ENCODE measurements around the gene RSPRY1.
A peak's percentile ranks its signal among the peaks of the same experiment; 100 is the strongest.

Gene RSPRY1

GRCh38 chr16:57203451-57203850, 17.3 kb downstream of the RSPRY1 start:
- Histone ChIP-seq H3K4me1 (ENCODE audit: control insufficient read depth, insufficient read depth, low read length) (no peaks in the 10 kb centered on the region), H3K9ac (ENCODE audit: low read length) (no peak overlapping the region), H3K27me3 (replicated peaks; ENCODE audit: control insufficient read depth, insufficient read depth, low read length) (no peaks in the 10 kb centered on the region), H3K4me3 (ENCODE audit: low read length) (no peak overlapping the region), H3K9me3 (ENCODE audit: control insufficient read depth, low read length) (no peaks in the 10 kb centered on the region), H3K36me3 (ENCODE audit: control insufficient read depth, insufficient read depth, low read length, severe bottlenecking) (peaks cover 38% of the 10 kb centered on the region)
- DNase-seq (ENCODE audit: low read depth): no peak

GRCh38 chr16:57204675-57205074, 18.5 kb downstream of the RSPRY1 start:
- Histone ChIP-seq H3K4me3 (ENCODE audit: low read length) (no peak overlapping the region), H3K36me3 (ENCODE audit: control insufficient read depth, insufficient read depth, low read length, severe bottlenecking) (peaks cover 50% of the 10 kb centered on the region), H3K27me3 (replicated peaks; ENCODE audit: control insufficient read depth, insufficient read depth, low read length) (no peaks in the 10 kb centered on the region), H3K4me1 (ENCODE audit: control insufficient read depth, insufficient read depth, low read length) (no peaks in the 10 kb centered on the region), H3K9me3 (ENCODE audit: control insufficient read depth, low read length) (no peaks in the 10 kb centered on the region), H3K9ac (ENCODE audit: low read length) (no peak overlapping the region)
- DNase-seq (ENCODE audit: low read depth): no peak

GRCh38 chr16:57208926-57209325, 22.8 kb downstream of the RSPRY1 start:
- H3K9me3 ChIP-seq (ENCODE audit: control insufficient read depth, low read length): no peaks in the 10 kb centered on the region
- no peak overlapping the region for H3K9ac ChIP-seq (ENCODE audit: low read length)
- DNase-seq (ENCODE audit: low read depth): no peak
- no peaks in the 10 kb centered on the region for H3K4me1 ChIP-seq (ENCODE audit: control insufficient read depth, insufficient read depth, low read length)
- no peaks in the 10 kb centered on the region for H3K27me3 ChIP-seq (replicated peaks; ENCODE audit: control insufficient read depth, insufficient read depth, low read length)
- no peak overlapping the region for H3K4me3 ChIP-seq (ENCODE audit: low read length)
- peaks cover 86% of the 10 kb centered on the region for H3K36me3 ChIP-seq (ENCODE audit: control insufficient read depth, insufficient read depth, low read length, severe bottlenecking)

GRCh38 chr16:57209780-57210179, 23.7 kb downstream of the RSPRY1 start:
- H3K9me3 ChIP-seq (ENCODE audit: control insufficient read depth, low read length): peaks cover 4% of the 10 kb centered on the region
- peaks cover 91% of the 10 kb centered on the region for H3K36me3 ChIP-seq (ENCODE audit: control insufficient read depth, insufficient read depth, low read length, severe bottlenecking)
- no peak overlapping the region for H3K9ac ChIP-seq (ENCODE audit: low read length)
- H3K4me3 ChIP-seq (ENCODE audit: low read length): no peak overlapping the region
- H3K4me1 ChIP-seq (ENCODE audit: control insufficient read depth, insufficient read depth, low read length): no peaks in the 10 kb centered on the region
- no peaks in the 10 kb centered on the region for H3K27me3 ChIP-seq (replicated peaks; ENCODE audit: control insufficient read depth, insufficient read depth, low read length)
- no peak for DNase-seq (ENCODE audit: low read depth)

- no peaks in the 10 kb centered on the region for H3K4me1 ChIP-seq (ENCODE audit: control insufficient read depth, insufficient read depth, low read length)
- H3K27me3 ChIP-seq (replicated peaks; ENCODE audit: control insufficient read depth, insufficient read depth, low read length): no peaks in the 10 kb centered on the region
- H3K36me3 ChIP-seq (ENCODE audit: control insufficient read depth, insufficient read depth, low read length, severe bottlenecking): peaks cover 94% of the 10 kb centered on the region
- no peak for DNase-seq (ENCODE audit: low read depth)
- no peak overlapping the region for H3K9ac ChIP-seq (ENCODE audit: low read length)
- peaks cover 41% of the 10 kb centered on the region for H3K9me3 ChIP-seq (ENCODE audit: control insufficient read depth, low read length)
- H3K4me3 ChIP-seq (ENCODE audit: low read length): no peak overlapping the region
These were observed 27.3 kb downstream of the RSPRY1 start for GRCh38 chr16:57213462-57213861.

GRCh38 chr16:57216968-57217367, 30.8 kb downstream of the RSPRY1 start:
- Histone ChIP-seq H3K4me1 (ENCODE audit: control insufficient read depth, insufficient read depth, low read length) (no peaks in the 10 kb centered on the region), H3K4me3 (ENCODE audit: low read length) (peak overlapping the region; percentile 45), H3K27me3 (replicated peaks; ENCODE audit: control insufficient read depth, insufficient read depth, low read length) (no peaks in the 10 kb centered on the region), H3K9me3 (ENCODE audit: control insufficient read depth, low read length) (peaks cover 56% of the 10 kb centered on the region), H3K36me3 (ENCODE audit: control insufficient read depth, insufficient read depth, low read length, severe bottlenecking) (peaks cover 96% of the 10 kb centered on the region), H3K9ac (ENCODE audit: low read length) (no peak overlapping the region)
- no peak for DNase-seq (ENCODE audit: low read depth)

- H3K9me3 ChIP-seq (ENCODE audit: control insufficient read depth, low read length): peaks cover 19% of the 10 kb centered on the region
- peaks cover 86% of the 10 kb centered on the region for H3K36me3 ChIP-seq (ENCODE audit: control insufficient read depth, insufficient read depth, low read length, severe bottlenecking)
- no peak overlapping the region for H3K4me3 ChIP-seq (ENCODE audit: low read length)
- no peaks in the 10 kb centered on the region for H3K4me1 ChIP-seq (ENCODE audit: control insufficient read depth, insufficient read depth, low read length)
- H3K27me3 ChIP-seq (replicated peaks; ENCODE audit: control insufficient read depth, insufficient read depth, low read length): no peaks in the 10 kb centered on the region
- no peak overlapping the region for H3K9ac ChIP-seq (ENCODE audit: low read length)
- no peak for DNase-seq (ENCODE audit: low read depth)
These were observed 36.9 kb downstream of the RSPRY1 start for GRCh38 chr16:57223057-57223456.

GRCh38 chr16:57224651-57225335, 38.7 kb downstream of the RSPRY1 start:
- no peaks in the 10 kb centered on the region for H3K4me1 ChIP-seq (ENCODE audit: control insufficient read depth, insufficient read depth, low read length)
- no peak overlapping the region for H3K4me3 ChIP-seq (ENCODE audit: low read length)
- H3K36me3 ChIP-seq (ENCODE audit: control insufficient read depth, insufficient read depth, low read length, severe bottlenecking): peaks cover 84% of the 10 kb centered on the region
- no peak for DNase-seq (ENCODE audit: low read depth)
- H3K9me3 ChIP-seq (ENCODE audit: control insufficient read depth, low read length): peaks cover 4% of the 10 kb centered on the region
- no peaks in the 10 kb centered on the region for H3K27me3 ChIP-seq (replicated peaks; ENCODE audit: control insufficient read depth, insufficient read depth, low read length)
- H3K9ac ChIP-seq (ENCODE audit: low read length): no peak overlapping the region

- H3K9me3 ChIP-seq (ENCODE audit: control insufficient read depth, low read length): no peaks in the 10 kb centered on the region
- H3K4me3 ChIP-seq (ENCODE audit: low read length): no peak overlapping the region
- H3K4me1 ChIP-seq (ENCODE audit: control insufficient read depth, insufficient read depth, low read length): no peaks in the 10 kb centered on the region
- H3K27me3 ChIP-seq (replicated peaks; ENCODE audit: control insufficient read depth, insufficient read depth, low read length): no peaks in the 10 kb centered on the region
- H3K36me3 ChIP-seq (ENCODE audit: control insufficient read depth, insufficient read depth, low read length, severe bottlenecking): peaks cover 84% of the 10 kb centered on the region
- no peak overlapping the region for H3K9ac ChIP-seq (ENCODE audit: low read length)
- no peak for DNase-seq (ENCODE audit: low read depth)
These were observed 39.8 kb downstream of the RSPRY1 start for GRCh38 chr16:57225978-57226377.

GRCh38 chr16:57226701-57227621, 40.8 kb downstream of the RSPRY1 start:
- Histone ChIP-seq H3K27me3 (replicated peaks; ENCODE audit: control insufficient read depth, insufficient read depth, low read length) (no peaks in the 10 kb centered on the region), H3K9ac (ENCODE audit: low read length) (no peak overlapping the region), H3K36me3 (ENCODE audit: control insufficient read depth, insufficient read depth, low read length, severe bottlenecking) (peaks cover 84% of the 10 kb centered on the region), H3K4me3 (ENCODE audit: low read length) (no peak overlapping the region), H3K4me1 (ENCODE audit: control insufficient read depth, insufficient read depth, low read length) (peaks cover 5% of the 10 kb centered on the region), H3K9me3 (ENCODE audit: control insufficient read depth, low read length) (no peaks in the 10 kb centered on the region)
- no peak for DNase-seq (ENCODE audit: low read depth)

- Histone ChIP-seq H3K36me3 (ENCODE audit: control insufficient read depth, insufficient read depth, low read length, severe bottlenecking) (peaks cover 88% of the 10 kb centered on the region), H3K4me1 (ENCODE audit: control insufficient read depth, insufficient read depth, low read length) (peaks cover 14% of the 10 kb centered on the region), H3K9me3 (ENCODE audit: control insufficient read depth, low read length) (no peaks in the 10 kb centered on the region), H3K27me3 (replicated peaks; ENCODE audit: control insufficient read depth, insufficient read depth, low read length) (no peaks in the 10 kb centered on the region), H3K9ac (ENCODE audit: low read length) (no peak overlapping the region), H3K4me3 (ENCODE audit: low read length) (no peak overlapping the region)
- DNase-seq (ENCODE audit: low read depth): no peak
These were observed 43.0 kb downstream of the RSPRY1 start for GRCh38 chr16:57229079-57229478.

Data from adipocyte (in vitro differentiated cells).